H1 (cell line): ENCODE measurements around the gene FXYD3. TPM values are rescaled to one million over a fixed set of nuclear protein-coding genes. Genes with fewer than 3 reads are reported as not detected.

Experiments used
- CTCF ChIA-PET: fragments of 300-600 bp; sonication (Branson Sonifier 250); formaldehyde crosslinking; loops from one replicate; lab custom pipeline; 2021; ENCODE audit not compliant: partially characterized antibody; lab: Charles Lee
- POLR2A ChIA-PET: fragments of 300-600 bp; sonication (Branson Sonifier 250); formaldehyde crosslinking; loops from one replicate; lab custom pipeline; 2021; ENCODE audit warnings: inconsistent platforms; ENCODE audit not compliant: partially characterized antibody; lab: Charles Lee
- DNase-seq, 2 experiments: peaks; one replicate each; pipeline versions ENCODE4 v3.0.0 to v3.0.0-alpha.2; 2010 to 2022; ENCODE audit warnings: low spot score in 2 of 2, low read depth in 1 of 2, mixed read lengths in 1 of 2
- FAIRE-seq: peaks from 2 replicates; lab custom pipeline; 2011; peaks lifted over from hg19 to GRCh38; lab: Jason Lieb, UNC
- H2AFZ ChIP-seq: 2 replicates; pipeline ENCODE4 v1.8.1; 2012; ENCODE audit warnings: low read length, inconsistent platforms
- H2AK5ac ChIP-seq: 2 replicates; pipeline ENCODE4 v1.6.1; 2013; ENCODE audit warnings: low read depth, low read length
- H2BK120ac ChIP-seq: replicated peaks from 2 replicates; pipeline ENCODE3; 2013; ENCODE audit warnings: low read depth, low read length, inconsistent platforms
- H2BK12ac ChIP-seq: 2 replicates; pipeline ENCODE4 v1.6.1; 2013; ENCODE audit warnings: low read depth, low read length
- H2BK15ac ChIP-seq: 2 replicates; pipeline ENCODE4 v1.6.1; 2013; ENCODE audit warnings: low read length
- H2BK20ac ChIP-seq: 2 replicates; pipeline ENCODE4 v1.6.1; 2013; ENCODE audit warnings: low read length
- H2BK5ac ChIP-seq: 2 replicates; pipeline ENCODE4 v1.6.1; 2013; ENCODE audit warnings: low read depth, low read length
- H3K14ac ChIP-seq: 2 replicates; pipeline ENCODE4 v1.6.1; 2013; ENCODE audit warnings: inconsistent platforms; ENCODE audit not compliant: insufficient read length
- H3K18ac ChIP-seq: 2 replicates; pipeline ENCODE4 v1.6.1; 2013; ENCODE audit warnings: low read length; ENCODE audit errors: extremely low read depth
- H3K23ac ChIP-seq: 2 replicates; pipeline ENCODE4 v1.6.1; 2013; ENCODE audit warnings: inconsistent platforms; ENCODE audit not compliant: insufficient read length
- H3K23me2 ChIP-seq: 2 replicates; pipeline ENCODE4 v1.6.1; 2013; ENCODE audit warnings: low read depth, low read length
- H3K27ac ChIP-seq: 2 replicates; pipeline ENCODE4 v1.6.1; 2011; ENCODE audit warnings: low read depth, low read length, inconsistent platforms
- H3K27me3 ChIP-seq, 4 experiments: replicated peaks in 1 of 4; 1 replicate in 1 of 4; 2 replicates in 3 of 4; pipeline versions ENCODE4 v1.6.1 to v1.8.1; 2011 to 2013; ENCODE audit warnings: low read length in 3 of 4, mild to moderate bottlenecking in 3 of 4, inconsistent platforms in 2 of 4, mixed read lengths in 2 of 4, moderate library complexity in 1 of 4; ENCODE audit not compliant: control insufficient read depth in 3 of 4, insufficient read depth in 3 of 4; ENCODE audit errors: extremely low read depth in 1 of 4
- H3K36me3 ChIP-seq, 4 experiments: 2 replicates each; pipeline versions ENCODE4 v1.6.1 to v1.8.1; 2011 to 2013; ENCODE audit warnings: mild to moderate bottlenecking in 4 of 4, low read length in 3 of 4, moderate library complexity in 2 of 4, control low read depth in 1 of 4, inconsistent platforms in 1 of 4; ENCODE audit not compliant: insufficient read depth in 4 of 4, control insufficient read depth in 2 of 4
- H3K4ac ChIP-seq: replicated peaks from 2 replicates; pipeline ENCODE3; 2013; ENCODE audit warnings: low read length, low read depth, mixed read lengths, inconsistent platforms; ENCODE audit not compliant: insufficient read length
- H3K4me1 ChIP-seq, 4 experiments: replicated peaks in 1 of 4; 1 replicate in 1 of 4; 2 replicates in 3 of 4; pipeline versions ENCODE4 v1.6.1 to v1.8.1; 2011 to 2013; ENCODE audit warnings: low read length in 3 of 4, inconsistent platforms in 2 of 4, mixed read lengths in 1 of 4; ENCODE audit not compliant: insufficient read depth in 4 of 4, control insufficient read depth in 3 of 4
- H3K4me2 ChIP-seq, 2 experiments: 2 replicates each; pipeline versions ENCODE4 v1.6.1 to v1.8.1; 2011 to 2013; ENCODE audit warnings: low read depth in 2 of 2, low read length in 2 of 2, control low read depth in 1 of 2, inconsistent platforms in 1 of 2, mild to moderate bottlenecking in 1 of 2; ENCODE audit not compliant: insufficient read depth in 1 of 2
- H3K4me3 ChIP-seq, 4 experiments: fragments of 200-600, 300-600 bp in 1 of 4; sonication (generic), shearing (Covaris generic), sonication (Bioruptor Twin) in 1 of 4; 2 replicates each; pipeline versions ENCODE4 v1.5.1 to v1.8.1; 2011 to 2016; ENCODE audit warnings: low read length in 4 of 4, low read depth in 3 of 4, control low read depth in 2 of 4, inconsistent platforms in 2 of 4, mild to moderate bottlenecking in 2 of 4, mixed read lengths in 1 of 4, moderate library complexity in 1 of 4; ENCODE audit not compliant: insufficient read depth in 2 of 4; ENCODE audit errors: extremely low read depth in 1 of 4
- H3K56ac ChIP-seq: replicated peaks from 2 replicates; pipeline ENCODE3; 2013; ENCODE audit warnings: low read depth, mild to moderate bottlenecking, mixed read lengths, low read length, inconsistent platforms; ENCODE audit not compliant: insufficient read length
- H3K79me1 ChIP-seq: 2 replicates; pipeline ENCODE4 v1.6.1; 2013; ENCODE audit warnings: low read depth, low read length, control low read depth
- H3K79me2 ChIP-seq, 2 experiments: 2 replicates each; pipeline versions ENCODE4 v1.6.1 to v1.8.1; 2012 to 2013; ENCODE audit warnings: low read length in 2 of 2, mild to moderate bottlenecking in 2 of 2, inconsistent platforms in 1 of 2; ENCODE audit not compliant: insufficient read depth in 2 of 2, control insufficient read depth in 1 of 2
- H3K9ac ChIP-seq, 4 experiments: replicated peaks in 1 of 4; 1 replicate in 1 of 4; 2 replicates in 3 of 4; pipeline versions ENCODE4 v1.6.1 to v1.8.1; 2011 to 2013; ENCODE audit warnings: low read depth in 3 of 4, low read length in 3 of 4, control low read depth in 2 of 4, mild to moderate bottlenecking in 2 of 4, moderate library complexity in 2 of 4, inconsistent platforms in 1 of 4; ENCODE audit errors: extremely low read depth in 1 of 4
- H3K9me3 ChIP-seq, 2 experiments: 2 replicates each; pipeline versions ENCODE4 v1.6.1 to v1.8.1; 2012 to 2013; ENCODE audit warnings: mild to moderate bottlenecking in 2 of 2, moderate library complexity in 2 of 2, control low read depth in 1 of 2, inconsistent platforms in 1 of 2, low read depth in 1 of 2, low read length in 1 of 2, mixed read lengths in 1 of 2; ENCODE audit not compliant: insufficient read depth in 2 of 2
- H4K20me1 ChIP-seq, 2 experiments: replicated peaks in 1 of 2; 2 replicates each; pipeline versions ENCODE3 to v1.8.1; 2011 to 2013; ENCODE audit warnings: inconsistent platforms in 2 of 2, low read length in 2 of 2, mild to moderate bottlenecking in 1 of 2; ENCODE audit not compliant: insufficient read depth in 2 of 2, control insufficient read depth in 1 of 2
- H4K5ac ChIP-seq: 2 replicates; pipeline ENCODE4 v1.6.1; 2013; ENCODE audit warnings: low read length, low read depth, mixed read lengths, inconsistent platforms; ENCODE audit not compliant: insufficient read length
- H4K8ac ChIP-seq: 2 replicates; pipeline ENCODE4 v1.8.0; 2013; ENCODE audit warnings: mild to moderate bottlenecking, moderate library complexity, low read length, inconsistent platforms; ENCODE audit not compliant: insufficient read depth; ENCODE audit errors: extremely low read depth
- H4K91ac ChIP-seq: replicated peaks from 2 replicates; pipeline ENCODE3; 2013; ENCODE audit warnings: low read length, mixed read lengths, inconsistent platforms; ENCODE audit not compliant: insufficient read length
- CBX8 ChIP-seq: fragments of 300-800, 300-1000 bp; sonication (generic); IDR thresholded peaks from 2 replicates; pipeline ENCODE4 v1.7.1; 2016; ENCODE audit warnings: low read depth, low read length, borderline replicate concordance
- CHD2 ChIP-seq: IDR thresholded peaks from 2 replicates; pipeline ENCODE4 v1.6.1; 2012; ENCODE audit warnings: low read length, improper control_type of control experiment
- HDAC6 ChIP-seq: IDR thresholded peaks from one replicate; pipeline ENCODE4 v1.7.1; 2012; ENCODE audit warnings: low read depth, mild to moderate bottlenecking, inconsistent platforms, low read length, moderate library complexity
- KDM4A ChIP-seq: IDR thresholded peaks from one replicate; pipeline ENCODE4 v1.7.1; 2012; ENCODE audit warnings: low read depth, mild to moderate bottlenecking, moderate library complexity, low read length, inconsistent platforms; ENCODE audit not compliant: severe bottlenecking
- POLR2AphosphoS5 ChIP-seq: IDR thresholded peaks from 2 replicates; pipeline ENCODE4 v1.6.1; 2011; ENCODE audit warnings: low read depth, low read length
- RBBP5 ChIP-seq: IDR thresholded peaks from 2 replicates; pipeline ENCODE4 v1.7.1; 2012; ENCODE audit warnings: low read depth, mild to moderate bottlenecking, inconsistent platforms, low read length, moderate library complexity, borderline replicate concordance
- SIRT6 ChIP-seq: IDR thresholded peaks from one replicate; pipeline ENCODE4 v1.7.1; 2012; ENCODE audit warnings: low read length, inconsistent platforms
- SRF ChIP-seq: IDR thresholded peaks from 2 replicates; pipeline ENCODE4 v1.6.1; 2011; ENCODE audit warnings: mild to moderate bottlenecking, low read depth, low read length, moderate library complexity
- SUZ12 ChIP-seq: fragments of 200-600 bp; sonication (generic); IDR thresholded peaks from 2 replicates; pipeline ENCODE4 v1.6.1; 2012; ENCODE audit warnings: mild to moderate bottlenecking, inconsistent platforms, low read length, moderate library complexity, mixed read lengths
- USF2 ChIP-seq: IDR thresholded peaks from 2 replicates; pipeline ENCODE4 v1.6.1; 2011; ENCODE audit warnings: low read length, improper control_type of control experiment
- ZNF274 ChIP-seq: IDR thresholded peaks from 2 replicates; pipeline ENCODE4 v1.7.0; 2012; ENCODE audit warnings: low read length, borderline replicate concordance; ENCODE audit errors: extremely low read depth
- WGBS, 2 experiments: shearing (Covaris generic) in 1 of 2; methylation state at CpG; one replicate each; pipeline versions ENCODE4 v1.1.6 to v1.1.7; 2013 to 2015; ENCODE audit warnings: low lambda C conversion rate in 2 of 2, mixed read lengths in 2 of 2, inconsistent platforms in 1 of 2, low coverage in 1 of 2, missing lambda C conversion rate in 1 of 2; ENCODE audit not compliant: insufficient replicate concordance in 2 of 2, insufficient coverage in 1 of 2, insufficient read length in 1 of 2; ENCODE audit errors: extremely low coverage in 1 of 2, missing lambda C conversion rate in 1 of 2; 5-methylcytosine and 5-hydroxymethylcytosine counted together
- polyA plus RNA-seq, 7 experiments: library from polyadenylated mRNA; depleted of rRNA in 3 of 7; stranded (reverse) in 5 of 7; unstranded in 2 of 7; fragments of >200 nt in 5 of 7; fragments of 200-250 nt in 2 of 7; gene quantifications; 1 replicate in 5 of 7; 2 replicates in 1 of 7; 4 replicates in 1 of 7; pipeline versions ENCODE4 v1.2.1 to v1.2.3, GENCODE V29; 2011 to 2013; ENCODE audit warnings: missing spikeins in 2 of 7, mixed read lengths in 2 of 7
- total RNA-seq: library from RNA; stranded (reverse); fragmentation: NEBNext Ultra II Directional; extraction: Animal tissue kit (Norgen Biotek cat#: 25700); gene quantifications from 2 replicates; pipeline ENCODE4 v1.2.1, GENCODE V29; 2021

The FXYD3 gene
- total and polyA plus RNA-seq, 2 of the 8 experiments (the other 6 are each of a cell fraction or from before 2014, with no cell fraction given): 0.33 TPM; not detected in 1

- DNase-seq (no peak), FAIRE-seq (no peak)
- no peak overlapping the region for H3K56ac ChIP-seq
- H4K5ac ChIP-seq: no peak overlapping the region
- H3K4me1 ChIP-seq: peaks cover 0 to 3% (median 1%) of the 10 kb centered on the region in 4 experiments; a peak in 3 of 7 replicates
- 92% methylated on average over 11 of the region's 11 CpGs; no CpG with 5 or more reads in 1 of the 2 experiments for WGBS, 2 experiments
- ChIA-PET POLR2A (interaction anchor here (1.0 kb wide), 1 partner anchor 46 kb away, joined by 3 read pairs; no protein-coding TSS in a partner anchor), CTCF (interaction anchor here (0.7 to 1.6 kb wide), 2 partner anchors 12 to 174 kb away, joined by 4 to 5 read pairs; no protein-coding TSS in a partner anchor)
- H3K79me1 ChIP-seq: no peaks in the 10 kb centered on the region
- H2AK5ac ChIP-seq: no peak overlapping the region
- no peak overlapping the region for H4K8ac ChIP-seq
- H3K4ac ChIP-seq: no peak overlapping the region
- H3K4me2 ChIP-seq: no peak overlapping the region
- H4K20me1 ChIP-seq: peaks cover 0 to 7% of the 10 kb centered on the region in 2 experiments
- no peak overlapping the region for H2BK120ac ChIP-seq
- no peaks in the 10 kb centered on the region for H3K36me3 ChIP-seq
- no peak overlapping the region for H4K91ac ChIP-seq
- H3K27me3 ChIP-seq: no peaks in the 10 kb centered on the region; a peak in 1 of 7 replicates
- no peak overlapping the region for H2AFZ ChIP-seq
- no peak overlapping the region; the same call in 1 of the 2 replicates for H3K18ac ChIP-seq
- H3K9ac ChIP-seq: no peak overlapping the region
- no peaks in the 10 kb centered on the region for H3K79me2 ChIP-seq
- no peak overlapping the region for H2BK20ac ChIP-seq
- no peak overlapping the region for H2BK15ac ChIP-seq
- no peak overlapping the region for H3K4me3 ChIP-seq
- no peak overlapping the region for H2BK5ac ChIP-seq
- H3K14ac ChIP-seq: no peak overlapping the region
- no peak overlapping the region for H3K23ac ChIP-seq
- H3K23me2 ChIP-seq: peaks cover 7% of the 10 kb centered on the region; the same call in 1 of the 2 replicates
- no peak overlapping the region for H3K27ac ChIP-seq
- no peaks in the 10 kb centered on the region for H3K9me3 ChIP-seq
- H2BK12ac ChIP-seq: no peak overlapping the region
- TF ChIP-seq KDM4A (no peak), USF2 (no peak), SIRT6 (no peak), RBBP5 (no peak), CBX8 (no peak), POLR2AphosphoS5 (no peak), SRF (no peak), SUZ12 (no peak), CHD2 (no peak), HDAC6 (no peak), ZNF274 (no peak)
Observed at GRCh38 chr19:35104361-35104760, 11.3 kb upstream of the FXYD3 start.
